ENCODE results near the gene KAT8. TPM values are rescaled to one million over a fixed set of nuclear protein-coding genes. Genes with fewer than 3 reads are reported as not detected.
A peak's percentile ranks its signal among the peaks of the same experiment; 100 is the strongest.

Gene KAT8
- total and polyA plus RNA-seq, 2 of the 13 experiments (the other 11 are each of a cell fraction or from before 2014, with no cell fraction given), result 79.0 to 84.2 TPM

- TF ChIP-seq, protein P1, sequence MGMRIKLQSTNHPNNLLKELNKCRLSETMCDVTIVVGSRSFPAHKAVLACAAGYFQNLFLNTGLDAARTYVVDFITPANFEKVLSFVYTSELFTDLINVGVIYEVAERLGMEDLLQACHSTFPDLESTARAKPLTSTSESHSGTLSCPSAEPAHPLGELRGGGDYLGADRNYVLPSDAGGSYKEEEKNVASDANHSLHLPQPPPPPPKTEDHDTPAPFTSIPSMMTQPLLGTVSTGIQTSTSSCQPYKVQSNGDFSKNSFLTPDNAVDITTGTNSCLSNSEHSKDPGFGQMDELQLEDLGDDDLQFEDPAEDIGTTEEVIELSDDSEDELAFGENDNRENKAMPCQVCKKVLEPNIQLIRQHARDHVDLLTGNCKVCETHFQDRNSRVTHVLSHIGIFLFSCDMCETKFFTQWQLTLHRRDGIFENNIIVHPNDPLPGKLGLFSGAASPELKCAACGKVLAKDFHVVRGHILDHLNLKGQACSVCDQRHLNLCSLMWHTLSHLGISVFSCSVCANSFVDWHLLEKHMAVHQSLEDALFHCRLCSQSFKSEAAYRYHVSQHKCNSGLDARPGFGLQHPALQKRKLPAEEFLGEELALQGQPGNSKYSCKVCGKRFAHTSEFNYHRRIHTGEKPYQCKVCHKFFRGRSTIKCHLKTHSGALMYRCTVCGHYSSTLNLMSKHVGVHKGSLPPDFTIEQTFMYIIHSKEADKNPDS (CRISPR knock-in tag; IDR thresholded peaks at IDR 0.05), result no peak
- TF ChIP-seq NFKBIZ (CRISPR knock-in tag; IDR thresholded peaks at IDR 0.05), result no peak
- TF ChIP-seq ZNF292 (CRISPR knock-in tag; IDR thresholded peaks at IDR 0.05; ENCODE audit: borderline replicate concordance, low read depth), result no peak
- no peak for TF ChIP-seq SRY (CRISPR knock-in tag; IDR thresholded peaks at IDR 0.05)
- TF ChIP-seq ZKSCAN8 (CRISPR knock-in tag; IDR thresholded peaks at IDR 0.05; ENCODE audit: borderline replicate concordance), result no peak
- TF ChIP-seq, protein P2, sequence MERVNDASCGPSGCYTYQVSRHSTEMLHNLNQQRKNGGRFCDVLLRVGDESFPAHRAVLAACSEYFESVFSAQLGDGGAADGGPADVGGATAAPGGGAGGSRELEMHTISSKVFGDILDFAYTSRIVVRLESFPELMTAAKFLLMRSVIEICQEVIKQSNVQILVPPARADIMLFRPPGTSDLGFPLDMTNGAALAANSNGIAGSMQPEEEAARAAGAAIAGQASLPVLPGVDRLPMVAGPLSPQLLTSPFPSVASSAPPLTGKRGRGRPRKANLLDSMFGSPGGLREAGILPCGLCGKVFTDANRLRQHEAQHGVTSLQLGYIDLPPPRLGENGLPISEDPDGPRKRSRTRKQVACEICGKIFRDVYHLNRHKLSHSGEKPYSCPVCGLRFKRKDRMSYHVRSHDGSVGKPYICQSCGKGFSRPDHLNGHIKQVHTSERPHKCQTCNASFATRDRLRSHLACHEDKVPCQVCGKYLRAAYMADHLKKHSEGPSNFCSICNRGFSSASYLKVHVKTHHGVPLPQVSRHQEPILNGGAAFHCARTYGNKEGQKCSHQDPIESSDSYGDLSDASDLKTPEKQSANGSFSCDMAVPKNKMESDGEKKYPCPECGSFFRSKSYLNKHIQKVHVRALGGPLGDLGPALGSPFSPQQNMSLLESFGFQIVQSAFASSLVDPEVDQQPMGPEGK (CRISPR knock-in tag; IDR thresholded peaks at IDR 0.05), result no peak
- no peak for TF ChIP-seq ZNF101 (CRISPR knock-in tag; IDR thresholded peaks at IDR 0.05; ENCODE audit: borderline replicate concordance, low read depth)
- no peak for TF ChIP-seq MBNL3 (CRISPR knock-in tag; conservative IDR thresholded peaks at IDR 0.05)
- peak; percentile 69 for TF ChIP-seq ZC3H13 (CRISPR knock-in tag; IDR thresholded peaks at IDR 0.05)
- TF ChIP-seq, protein P3, sequence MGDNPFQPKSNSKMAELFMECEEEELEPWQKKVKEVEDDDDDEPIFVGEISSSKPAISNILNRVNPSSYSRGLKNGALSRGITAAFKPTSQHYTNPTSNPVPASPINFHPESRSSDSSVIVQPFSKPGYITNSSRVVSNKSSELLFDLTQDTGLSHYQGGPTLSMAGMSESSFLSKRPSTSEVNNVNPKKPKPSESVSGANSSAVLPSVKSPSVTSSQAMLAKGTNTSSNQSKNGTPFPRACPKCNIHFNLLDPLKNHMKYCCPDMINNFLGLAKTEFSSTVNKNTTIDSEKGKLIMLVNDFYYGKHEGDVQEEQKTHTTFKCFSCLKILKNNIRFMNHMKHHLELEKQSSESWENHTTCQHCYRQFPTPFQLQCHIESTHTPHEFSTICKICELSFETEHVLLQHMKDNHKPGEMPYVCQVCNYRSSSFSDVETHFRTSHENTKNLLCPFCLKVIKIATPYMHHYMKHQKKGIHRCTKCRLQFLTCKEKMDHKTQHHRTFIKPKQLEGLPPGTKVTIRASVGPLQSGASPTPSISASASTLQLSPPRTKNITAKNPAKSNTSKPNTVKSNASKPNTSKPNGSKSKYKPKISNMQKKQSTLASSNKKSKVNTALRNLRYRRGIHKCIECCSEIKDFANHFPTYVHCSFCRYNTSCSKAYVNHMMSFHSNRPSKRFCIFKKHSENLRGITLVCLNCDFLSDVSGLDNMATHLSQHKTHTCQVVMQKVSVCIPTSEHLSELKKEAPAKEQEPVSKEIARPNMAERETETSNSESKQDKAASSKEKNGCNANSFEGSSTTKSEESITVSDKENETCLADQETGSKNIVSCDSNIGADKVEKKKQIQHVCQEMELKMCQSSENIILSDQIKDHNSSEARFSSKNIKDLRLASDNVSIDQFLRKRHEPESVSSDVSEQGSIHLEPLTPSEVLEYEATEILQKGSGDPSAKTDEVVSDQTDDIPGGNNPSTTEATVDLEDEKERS (CRISPR knock-in tag; IDR thresholded peaks at IDR 0.05), result no peak
- TF ChIP-seq DNMT1 (CRISPR knock-in tag; IDR thresholded peaks at IDR 0.05), result no peak
- TF ChIP-seq, protein P4, sequence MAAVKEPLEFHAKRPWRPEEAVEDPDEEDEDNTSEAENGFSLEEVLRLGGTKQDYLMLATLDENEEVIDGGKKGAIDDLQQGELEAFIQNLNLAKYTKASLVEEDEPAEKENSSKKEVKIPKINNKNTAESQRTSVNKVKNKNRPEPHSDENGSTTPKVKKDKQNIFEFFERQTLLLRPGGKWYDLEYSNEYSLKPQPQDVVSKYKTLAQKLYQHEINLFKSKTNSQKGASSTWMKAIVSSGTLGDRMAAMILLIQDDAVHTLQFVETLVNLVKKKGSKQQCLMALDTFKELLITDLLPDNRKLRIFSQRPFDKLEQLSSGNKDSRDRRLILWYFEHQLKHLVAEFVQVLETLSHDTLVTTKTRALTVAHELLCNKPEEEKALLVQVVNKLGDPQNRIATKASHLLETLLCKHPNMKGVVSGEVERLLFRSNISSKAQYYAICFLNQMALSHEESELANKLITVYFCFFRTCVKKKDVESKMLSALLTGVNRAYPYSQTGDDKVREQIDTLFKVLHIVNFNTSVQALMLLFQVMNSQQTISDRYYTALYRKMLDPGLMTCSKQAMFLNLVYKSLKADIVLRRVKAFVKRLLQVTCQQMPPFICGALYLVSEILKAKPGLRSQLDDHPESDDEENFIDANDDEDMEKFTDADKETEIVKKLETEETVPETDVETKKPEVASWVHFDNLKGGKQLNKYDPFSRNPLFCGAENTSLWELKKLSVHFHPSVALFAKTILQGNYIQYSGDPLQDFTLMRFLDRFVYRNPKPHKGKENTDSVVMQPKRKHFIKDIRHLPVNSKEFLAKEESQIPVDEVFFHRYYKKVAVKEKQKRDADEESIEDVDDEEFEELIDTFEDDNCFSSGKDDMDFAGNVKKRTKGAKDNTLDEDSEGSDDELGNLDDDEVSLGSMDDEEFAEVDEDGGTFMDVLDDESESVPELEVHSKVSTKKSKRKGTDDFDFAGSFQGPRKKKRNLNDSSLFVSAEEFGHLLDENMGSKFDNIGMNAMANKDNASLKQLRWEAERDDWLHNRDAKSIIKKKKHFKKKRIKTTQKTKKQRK (IDR thresholded peaks at IDR 0.05; ENCODE audit: low read length), result no peak
- TF ChIP-seq REXO4 (CRISPR knock-in tag; IDR thresholded peaks at IDR 0.05; ENCODE audit: borderline replicate concordance), result no peak
- no peak for TF ChIP-seq HDAC1 (CRISPR knock-in tag; IDR thresholded peaks at IDR 0.05)
- TF ChIP-seq MIER3 (CRISPR knock-in tag; IDR thresholded peaks at IDR 0.05; ENCODE audit: borderline replicate concordance), result no peak
- 0 out of 2 replicates have a peak, but pooled peaks have one; percentile 53 for TF ChIP-seq PCBP1 (IDR thresholded peaks at IDR 0.05; ENCODE audit: borderline replicate concordance, low read depth, low read length)
- TF ChIP-seq SMARCC2 (IDR thresholded peaks at IDR 0.05), result no peak
- TF ChIP-seq MIER2 (CRISPR knock-in tag; IDR thresholded peaks at IDR 0.05), result no peak
Observed at GRCh38 chr16:31080035-31080629, 37.3 kb upstream of the KAT8 start (continued).

All from HepG2 (cell line).